ENCODE data around the gene POLR3GL.

GRCh38 chr1:145918992-145919939 is 45.2 kb upstream of the POLR3GL start:
- TF ChIP-seq CTCF (IDR thresholded peaks at IDR 0.05) (no peak), POLR2AphosphoS5 (IDR thresholded peaks at IDR 0.05) (no peak), EP300 (IDR thresholded peaks at IDR 0.05) (no peak)
